ENCODE measurements around the gene PRSS2. TPM values are rescaled to one million over a fixed set of nuclear protein-coding genes. Genes with fewer than 3 reads are reported as not detected.

The PRSS2 gene
- total and polyA plus RNA-seq, 4 donors, result 0.21 TPM; not detected in 3

DNA sequence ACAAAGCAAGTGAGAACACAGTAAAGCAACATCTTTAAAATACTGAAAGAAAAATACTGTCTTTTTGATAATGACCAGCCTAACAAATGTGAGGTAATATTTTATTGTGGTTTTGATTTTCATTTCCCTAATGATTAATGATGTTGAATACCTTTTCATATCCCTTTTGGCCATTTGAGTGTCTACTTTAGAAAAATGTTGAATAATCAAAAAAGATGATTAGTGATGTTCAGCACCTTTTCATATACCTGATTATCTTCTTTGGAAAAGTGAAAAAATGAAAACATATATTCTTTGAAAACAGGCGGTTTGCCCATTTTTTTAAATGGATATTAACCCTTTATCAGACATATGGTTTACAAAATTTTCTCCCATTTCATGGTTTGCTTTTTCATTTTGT, 51.9 kb downstream of the PRSS2 start:
- 2% methylated on average over 1 of the region's 1 CpG for WGBS
- Histone ChIP-seq H3K9ac (ENCODE audit: low read depth in 1 of 2, low read length in 2 of 2) (no peak overlapping the region), H3K27me3 (ENCODE audit: control insufficient read depth in 4 of 4, insufficient read depth in 4 of 4, low read length in 3 of 4) (peaks cover 0 to 7% (median 2%) of the 10 kb centered on the region in 4 donors), H3K4me1 (ENCODE audit: control insufficient read depth in 4 of 4, insufficient read depth in 4 of 4, low read length in 3 of 4) (no peaks in the 10 kb centered on the region), H3K36me3 (ENCODE audit: control insufficient read depth in 4 of 4, insufficient read depth in 3 of 4, low read depth in 1 of 4, low read length in 3 of 4) (no peaks in the 10 kb centered on the region), H3K4me3 (ENCODE audit: low read depth in 1 of 3, low read length in 3 of 3) (no peak overlapping the region), H3K27ac (ENCODE audit: low read depth in 1 of 2, low read length in 2 of 2) (no peak overlapping the region), H3K9me3 (ENCODE audit: control insufficient read depth in 4 of 4, low read length in 3 of 4) (no peaks in the 10 kb centered on the region)
- DNase-seq (ENCODE audit: low spot score), result no peak
- TF ChIP-seq JUND (IDR thresholded peaks at IDR 0.05) (no peak), TAF1 (conservative IDR thresholded peaks at IDR 0.05) (no peak), FOXA2 (IDR thresholded peaks at IDR 0.05) (no peak), RXRA (IDR thresholded peaks at IDR 0.05) (no peak), NR2F2 (IDR thresholded peaks at IDR 0.05) (no peak), FOXA1 (IDR thresholded peaks at IDR 0.05) (no peak), HNF4A (conservative IDR thresholded peaks at IDR 0.05) (no peak), EGR1 (IDR thresholded peaks at IDR 0.05; ENCODE audit: low read depth in 2 of 2) (no peak), HNF4G (IDR thresholded peaks at IDR 0.05) (no peak), RAD21 (IDR thresholded peaks at IDR 0.05) (no peak)
- TF ChIP-seq, protein P1, sequence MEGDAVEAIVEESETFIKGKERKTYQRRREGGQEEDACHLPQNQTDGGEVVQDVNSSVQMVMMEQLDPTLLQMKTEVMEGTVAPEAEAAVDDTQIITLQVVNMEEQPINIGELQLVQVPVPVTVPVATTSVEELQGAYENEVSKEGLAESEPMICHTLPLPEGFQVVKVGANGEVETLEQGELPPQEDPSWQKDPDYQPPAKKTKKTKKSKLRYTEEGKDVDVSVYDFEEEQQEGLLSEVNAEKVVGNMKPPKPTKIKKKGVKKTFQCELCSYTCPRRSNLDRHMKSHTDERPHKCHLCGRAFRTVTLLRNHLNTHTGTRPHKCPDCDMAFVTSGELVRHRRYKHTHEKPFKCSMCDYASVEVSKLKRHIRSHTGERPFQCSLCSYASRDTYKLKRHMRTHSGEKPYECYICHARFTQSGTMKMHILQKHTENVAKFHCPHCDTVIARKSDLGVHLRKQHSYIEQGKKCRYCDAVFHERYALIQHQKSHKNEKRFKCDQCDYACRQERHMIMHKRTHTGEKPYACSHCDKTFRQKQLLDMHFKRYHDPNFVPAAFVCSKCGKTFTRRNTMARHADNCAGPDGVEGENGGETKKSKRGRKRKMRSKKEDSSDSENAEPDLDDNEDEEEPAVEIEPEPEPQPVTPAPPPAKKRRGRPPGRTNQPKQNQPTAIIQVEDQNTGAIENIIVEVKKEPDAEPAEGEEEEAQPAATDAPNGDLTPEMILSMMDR (IDR thresholded peaks at IDR 0.05; ENCODE audit: low read depth, low read length, missing input control), result no peak
- TF ChIP-seq, protein P2, sequence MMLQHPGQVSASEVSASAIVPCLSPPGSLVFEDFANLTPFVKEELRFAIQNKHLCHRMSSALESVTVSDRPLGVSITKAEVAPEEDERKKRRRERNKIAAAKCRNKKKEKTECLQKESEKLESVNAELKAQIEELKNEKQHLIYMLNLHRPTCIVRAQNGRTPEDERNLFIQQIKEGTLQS (IDR thresholded peaks at IDR 0.05), result no peak
- TF ChIP-seq, protein P3, sequence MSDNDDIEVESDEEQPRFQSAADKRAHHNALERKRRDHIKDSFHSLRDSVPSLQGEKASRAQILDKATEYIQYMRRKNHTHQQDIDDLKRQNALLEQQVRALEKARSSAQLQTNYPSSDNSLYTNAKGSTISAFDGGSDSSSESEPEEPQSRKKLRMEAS (IDR thresholded peaks at IDR 0.05), result no peak

Small RNAs within 50 kb of the gene (small RNA-seq; reads per million reads assigned to genes)
- gene TRBD1, result not detected
- gene TRBJ1-1, result not detected
- not detected for gene TRBJ1-2
- gene TRBJ1-3, result not detected
- not detected for gene TRBJ1-4
- not detected for gene TRBJ1-5
- gene TRBJ1-6, result not detected
- not detected for gene TRBJ2-1
- gene TRBJ2-2, result not detected
- gene TRBJ2-2P, result not detected
- gene TRBJ2-3, result not detected
- not detected for gene TRBJ2-4
- not detected for gene TRBJ2-5
- gene TRBJ2-6, result not detected
- gene TRBJ2-7, result not detected

Other genes starting within 250 kb of the PRSS2 start
- gene PRSS1, start 21.5 kb upstream of the PRSS2 start, total RNA-seq, result not detected
- not detected for gene PRSS1, start 21.5 kb upstream of the PRSS2 start, polyA plus RNA-seq
- 1 to 10 TPM; 1.2 to 2.1 TPM for gene EPHB6, start 84.1 kb downstream of the PRSS2 start, total RNA-seq
- 1 to 10 TPM; 1.9 to 4.3 TPM for gene EPHB6, start 84.1 kb downstream of the PRSS2 start, polyA plus RNA-seq
- 1 to 10 TPM in 1 of 2 donors, not detected in 1; 1.5 TPM for gene TRPV6, start 114.8 kb downstream of the PRSS2 start, total RNA-seq
- gene TRPV6, start 114.8 kb downstream of the PRSS2 start, polyA plus RNA-seq, result under 1 TPM; 0.32 to 0.36 TPM
- under 1 TPM; under 0.01 to 0.23 TPM for gene TRPV5, start 162.8 kb downstream of the PRSS2 start, total RNA-seq
- not detected for gene TRPV5, start 162.8 kb downstream of the PRSS2 start, polyA plus RNA-seq
- gene LLCFC1, start 168.5 kb downstream of the PRSS2 start, total RNA-seq, result not detected
- not detected for gene LLCFC1, start 168.5 kb downstream of the PRSS2 start, polyA plus RNA-seq
- gene KEL, start 191.4 kb downstream of the PRSS2 start, total RNA-seq, result 10 to 100 TPM in 1 of 2 donors, under 1 TPM in 1; 0.42 to 81.0 TPM
- gene KEL, start 191.4 kb downstream of the PRSS2 start, polyA plus RNA-seq, result under 1 TPM; 0.18 to 0.31 TPM